A549 (cell line): ENCODE measurements around the gene PRPSAP2. TPM values are rescaled to one million over a fixed set of nuclear protein-coding genes. Genes with fewer than 3 reads are reported as not detected.
A peak's percentile ranks its signal among the peaks of the same experiment; 100 is the strongest.

ENCODE experiments used
- ATAC-seq, 2 experiments: fragments of 200-7000 bp in 1 of 2; fragments of >200 bp in 1 of 2; cut with Nextera tagmentation in 1 of 2; cut with Tn5 transposase in 1 of 2; 3 replicates each; pipeline versions ENCODE4 v1.8.0 to v1.9.1; 2018 to 2020; ENCODE audit warnings: mild to moderate bottlenecking in 1 of 2, moderate library complexity in 1 of 2
- CTCF ChIA-PET: fragments of 300-600 bp; sonication (Branson Sonifier 250); formaldehyde crosslinking; extraction: SDS; loops from one replicate; lab custom pipeline; 2021; ENCODE audit warnings: antibody characterized with exemption, inconsistent platforms; lab: Yijun Ruan, JAX
- POLR2A ChIA-PET: fragments of 350-600 bp; formaldehyde crosslinking; extraction: SDS; loops from one replicate; lab custom pipeline; 2021; ENCODE audit warnings: antibody characterized with exemption, inconsistent platforms; lab: Yijun Ruan, JAX
- DNase-seq, 2 experiments: peaks; one replicate each; pipeline versions ENCODE4 v3.0.0 to v3.0.0-alpha.2; 2011 to 2016; ENCODE audit warnings: low read depth in 1 of 2, low spot score in 1 of 2
- FAIRE-seq: peaks from 2 replicates; lab custom pipeline; 2011; peaks lifted over from hg19 to GRCh38; lab: Jason Lieb, UNC
- H3K27ac ChIP-seq, 2 experiments: fragments of >200 bp; sonication (Bioruptor Twin); formaldehyde crosslinking; 3 replicates each; pipeline ENCODE4 v1.5.1; 2016 to 2017
- H3K4me1 ChIP-seq: fragments of >200 bp; sonication (Bioruptor Twin); formaldehyde crosslinking; 3 replicates; pipeline ENCODE4 v1.6.1; 2016
- H3K4me2 ChIP-seq: fragments of >200 bp; sonication (Bioruptor Twin); formaldehyde crosslinking; 3 replicates; pipeline ENCODE4 v1.6.1; 2016
- H3K4me3 ChIP-seq: fragments of >200 bp; sonication (Bioruptor Twin); formaldehyde crosslinking; 3 replicates; pipeline ENCODE4 v1.5.1; 2016
- H3K9me3 ChIP-seq: fragments of >200 bp; sonication (Bioruptor Twin); formaldehyde crosslinking; 3 replicates; pipeline ENCODE4 v1.6.1; 2016
- CBX2 ChIP-seq: fragments of 200-600 bp; sonication (generic); IDR thresholded peaks from 2 replicates; pipeline ENCODE4 v1.6.1; 2016; ENCODE audit warnings: low read depth, mild to moderate bottlenecking, borderline replicate concordance
- CBX8 ChIP-seq: fragments of 200-600 bp; sonication (generic); IDR thresholded peaks from 2 replicates; pipeline ENCODE4 v1.6.1; 2016
- EHF ChIP-seq: fragments of 250-450 bp; sonication (Bioruptor Pico); IDR thresholded peaks from 2 replicates; pipeline ENCODE4 v1.5.0; 2020; ENCODE audit warnings: mild to moderate bottlenecking
- GATA3 ChIP-seq: IDR thresholded peaks from 2 replicates; pipeline ENCODE4 v1.6.1; 2012; ENCODE audit warnings: borderline replicate concordance
- HEYL ChIP-seq: fragments of 250-450 bp; sonication (Bioruptor Pico); IDR thresholded peaks from 2 replicates; pipeline ENCODE4 v1.8.0; 2021; ENCODE audit warnings: mild to moderate bottlenecking, moderate library complexity
- HOXA7 ChIP-seq: fragments of 250-450 bp; sonication (Bioruptor Pico); IDR thresholded peaks from 2 replicates; pipeline ENCODE4 v1.5.0; 2020; ENCODE audit warnings: mild to moderate bottlenecking, moderate library complexity
- HOXB13 ChIP-seq: fragments of 250-450 bp; sonication (Bioruptor Pico); IDR thresholded peaks from 2 replicates; pipeline ENCODE4 v1.5.0; 2020; ENCODE audit warnings: low read depth, mild to moderate bottlenecking, moderate library complexity
- KDM1A ChIP-seq: fragments of 200-600 bp; sonication (generic); IDR thresholded peaks from 2 replicates; pipeline ENCODE4 v1.6.1; 2016; ENCODE audit warnings: low read depth, mild to moderate bottlenecking
- KDM5A ChIP-seq: fragments of 200-600 bp; sonication (generic); IDR thresholded peaks from 2 replicates; pipeline ENCODE4 v1.6.1; 2016; ENCODE audit warnings: antibody characterized with exemption, mild to moderate bottlenecking
- NPAS2 ChIP-seq: fragments of 250-450 bp; sonication (Bioruptor Pico); IDR thresholded peaks from 2 replicates; pipeline ENCODE4 v1.8.0; 2022; ENCODE audit warnings: mild to moderate bottlenecking, moderate library complexity, borderline replicate concordance
- PHF8 ChIP-seq: fragments of 200-600 bp; sonication (generic); IDR thresholded peaks from 2 replicates; pipeline ENCODE4 v1.6.1; 2016; ENCODE audit warnings: low read depth, mild to moderate bottlenecking, antibody characterized with exemption, moderate library complexity, borderline replicate concordance
- POLR2A ChIP-seq: IDR thresholded peaks from 2 replicates; pipeline ENCODE4 v1.6.1; 2012; ENCODE audit warnings: mild to moderate bottlenecking, low read length
- RFX5 ChIP-seq: fragments of 450-650 bp; IDR thresholded peaks from 2 replicates; pipeline ENCODE4 v1.7.1; 2014; ENCODE audit warnings: antibody characterized with exemption, mild to moderate bottlenecking, moderate library complexity
- RNF2 ChIP-seq: fragments of 200-600 bp; sonication (generic); IDR thresholded peaks from 2 replicates; pipeline ENCODE4 v1.6.1; 2016; ENCODE audit warnings: low read depth, mild to moderate bottlenecking, antibody characterized with exemption, moderate library complexity, borderline replicate concordance
- TP53 ChIP-seq: fragments of 250-450 bp; sonication (Bioruptor Pico); IDR thresholded peaks from 2 replicates; pipeline ENCODE4 v1.5.0; 2021; ENCODE audit warnings: mild to moderate bottlenecking, moderate library complexity
- ZNF302 ChIP-seq: fragments of 250-450 bp; sonication (Bioruptor Pico); IDR thresholded peaks from 2 replicates; pipeline ENCODE4 v1.9.0; 2021; ENCODE audit warnings: inconsistent platforms, mild to moderate bottlenecking, moderate library complexity
- WGBS: methylation state at CpG from one replicate; pipeline ENCODE4 v1.1.6; 2017; ENCODE audit errors: missing lambda C conversion rate; 5-methylcytosine and 5-hydroxymethylcytosine counted together
- polyA plus RNA-seq, 4 experiments: library from polyadenylated mRNA; depleted of rRNA in 3 of 4; stranded (reverse); fragments of >200 nt; fragmentation: RNase III in 1 of 4; extraction: RNeasy Plus Mini Kit Qiagen cat#74134 plus additional on column Dnase treatment in 1 of 4; gene quantifications; 2 replicates in 3 of 4; 3 replicates in 1 of 4; pipeline ENCODE4 v1.2.3, GENCODE V29; 2011 to 2017
- TF ChIP-seq, protein P1 (sequence below): fragments of >200 bp; sonication (Bioruptor Twin); formaldehyde crosslinking; IDR thresholded peaks from 3 replicates; pipeline ENCODE4 v1.6.1; 2016
- TF ChIP-seq, protein P2 (sequence below): IDR thresholded peaks from 2 replicates; pipeline ENCODE4 v1.6.1; 2012; ENCODE audit warnings: low read depth, borderline replicate concordance
- TF ChIP-seq, protein P3 (sequence below): fragments of 200-600 bp; sonication (generic); IDR thresholded peaks from 2 replicates; pipeline ENCODE4 v1.6.1; 2016; ENCODE audit warnings: antibody characterized with exemption, mild to moderate bottlenecking, moderate library complexity
- TF ChIP-seq, protein P4 (sequence below): IDR thresholded peaks from 2 replicates; pipeline ENCODE4 v1.6.1; 2012
- TF ChIP-seq, protein P5 (sequence below): fragments of 250-450 bp; sonication (Bioruptor Pico); IDR thresholded peaks from 2 replicates; pipeline ENCODE4 v1.5.0; 2021; ENCODE audit warnings: mild to moderate bottlenecking, moderate library complexity, borderline replicate concordance

The PRPSAP2 gene
- polyA plus RNA-seq, 2 of the 4 experiments (the other 2 are of a cell fraction), result 53.3 to 82.1 TPM

DNA sequence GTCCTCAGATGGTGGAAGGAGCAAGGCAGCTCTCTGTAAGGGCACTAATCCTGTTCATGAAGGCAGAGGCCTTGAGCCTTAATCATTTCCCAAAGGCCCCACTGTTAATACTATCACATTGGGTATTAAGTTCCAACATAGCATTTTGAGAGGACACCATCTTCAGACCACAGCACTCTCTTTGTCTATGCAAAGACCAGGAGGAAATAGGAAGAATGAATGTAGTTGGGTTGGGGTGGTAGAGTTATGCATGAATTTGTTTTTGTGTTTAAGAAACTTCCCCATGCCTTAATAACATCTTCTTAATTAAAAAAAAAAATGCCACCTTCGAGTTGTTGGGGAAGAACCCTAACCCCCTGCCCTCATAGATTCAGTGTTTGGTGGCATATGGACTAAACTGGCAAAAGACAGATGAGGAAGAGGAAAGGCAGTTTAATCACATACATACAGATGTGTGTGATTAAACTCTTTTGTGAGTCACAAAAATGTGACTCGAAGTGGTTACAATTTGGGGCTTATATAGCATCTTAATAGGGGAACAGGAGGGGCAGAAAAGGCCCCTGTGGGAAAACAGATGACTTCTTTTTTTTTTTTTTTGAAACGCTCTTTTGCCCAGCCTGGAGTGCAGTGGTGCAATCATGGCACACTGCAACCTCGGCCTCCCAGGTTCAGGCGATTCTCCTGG, 59.0 kb downstream of the PRPSAP2 start:
- no peak for DNase-seq

DNA sequence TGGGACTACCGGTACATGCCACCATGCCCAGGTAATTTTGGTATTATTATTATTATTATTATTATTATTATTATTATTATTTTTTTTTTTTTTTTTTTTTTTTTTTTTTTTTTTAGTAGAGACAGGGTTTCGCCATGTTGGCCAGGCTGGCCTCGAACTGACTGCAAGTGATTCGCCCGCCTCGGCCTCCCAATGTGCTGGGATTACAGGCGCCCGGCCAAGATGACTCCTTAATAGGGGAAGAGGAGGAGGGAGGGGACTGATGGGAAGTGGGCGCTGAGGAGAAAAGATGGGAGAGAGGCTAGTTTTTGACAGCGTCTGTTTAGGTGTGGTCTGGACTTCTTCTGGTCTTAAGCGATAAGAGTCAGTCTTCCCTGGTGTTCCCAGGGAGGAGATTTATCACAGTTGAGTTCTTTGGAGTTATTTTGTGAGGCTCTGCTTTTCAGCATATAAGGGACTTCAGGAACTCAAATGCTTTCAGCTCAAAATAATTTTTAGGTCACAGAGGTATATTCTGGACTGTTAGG, 59.6 kb downstream of the PRPSAP2 start:
- WGBS, result 95% methylated on average over 11 of the region's 11 CpGs
- FAIRE-seq (no peak), DNase-seq (no peak), ATAC-seq (no peak)
- CTCF ChIA-PET, result interaction anchor here (3.0 kb wide), 1 partner anchor 43 kb away, joined by 9 read pairs; no protein-coding TSS in a partner anchor
- Histone ChIP-seq H3K9me3 (no peaks in the 10 kb centered on the region), H3K4me2 (no peak overlapping the region), H3K27ac (0 out of 6 replicates have a peak overlapping the region, but pooled peaks of 1 of the 2 experiments have one; percentile 6), H3K4me3 (no peak overlapping the region)
- POLR2A ChIA-PET, result no interaction called here
- TF ChIP-seq, protein P1, sequence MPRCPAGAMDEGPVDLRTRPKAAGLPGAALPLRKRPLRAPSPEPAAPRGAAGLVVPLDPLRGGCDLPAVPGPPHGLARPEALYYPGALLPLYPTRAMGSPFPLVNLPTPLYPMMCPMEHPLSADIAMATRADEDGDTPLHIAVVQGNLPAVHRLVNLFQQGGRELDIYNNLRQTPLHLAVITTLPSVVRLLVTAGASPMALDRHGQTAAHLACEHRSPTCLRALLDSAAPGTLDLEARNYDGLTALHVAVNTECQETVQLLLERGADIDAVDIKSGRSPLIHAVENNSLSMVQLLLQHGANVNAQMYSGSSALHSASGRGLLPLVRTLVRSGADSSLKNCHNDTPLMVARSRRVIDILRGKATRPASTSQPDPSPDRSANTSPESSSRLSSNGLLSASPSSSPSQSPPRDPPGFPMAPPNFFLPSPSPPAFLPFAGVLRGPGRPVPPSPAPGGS, result no peak
- TF ChIP-seq RFX5, result no peak
- no peak for TF ChIP-seq POLR2A
- TF ChIP-seq, protein P2, sequence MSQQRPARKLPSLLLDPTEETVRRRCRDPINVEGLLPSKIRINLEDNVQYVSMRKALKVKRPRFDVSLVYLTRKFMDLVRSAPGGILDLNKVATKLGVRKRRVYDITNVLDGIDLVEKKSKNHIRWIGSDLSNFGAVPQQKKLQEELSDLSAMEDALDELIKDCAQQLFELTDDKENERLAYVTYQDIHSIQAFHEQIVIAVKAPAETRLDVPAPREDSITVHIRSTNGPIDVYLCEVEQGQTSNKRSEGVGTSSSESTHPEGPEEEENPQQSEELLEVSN, result no peak
- no peak for TF ChIP-seq HEYL
- TF ChIP-seq NPAS2 (CRISPR knock-in tag), result no peak
- TF ChIP-seq ZNF302 (CRISPR knock-in tag), result no peak
- TF ChIP-seq GATA3, result no peak
- TF ChIP-seq CBX2, result no peak
- TF ChIP-seq, all 56 proteins: peak for 0
- H3K4me1 ChIP-seq, result peaks cover 31% of the 10 kb centered on the region

More for the DNA sequence above, 59.0 kb downstream of the PRPSAP2 start:
- POLR2A ChIA-PET, result no interaction called here
- ATAC-seq (no peak), FAIRE-seq (no peak)
- Histone ChIP-seq H3K9me3 (no peaks in the 10 kb centered on the region), H3K27ac (peak overlapping the region in 1 of 2 experiments; percentile 3; a peak in 2 of 6 replicates), H3K4me1 (peaks cover 28% of the 10 kb centered on the region), H3K4me3 (no peak overlapping the region), H3K4me2 (no peak overlapping the region)
- TF ChIP-seq EHF (CRISPR knock-in tag), result no peak
- TF ChIP-seq RNF2, result no peak
- TF ChIP-seq PHF8, result no peak
- TF ChIP-seq HOXB13 (CRISPR knock-in tag), result no peak
- TF ChIP-seq, protein P3, sequence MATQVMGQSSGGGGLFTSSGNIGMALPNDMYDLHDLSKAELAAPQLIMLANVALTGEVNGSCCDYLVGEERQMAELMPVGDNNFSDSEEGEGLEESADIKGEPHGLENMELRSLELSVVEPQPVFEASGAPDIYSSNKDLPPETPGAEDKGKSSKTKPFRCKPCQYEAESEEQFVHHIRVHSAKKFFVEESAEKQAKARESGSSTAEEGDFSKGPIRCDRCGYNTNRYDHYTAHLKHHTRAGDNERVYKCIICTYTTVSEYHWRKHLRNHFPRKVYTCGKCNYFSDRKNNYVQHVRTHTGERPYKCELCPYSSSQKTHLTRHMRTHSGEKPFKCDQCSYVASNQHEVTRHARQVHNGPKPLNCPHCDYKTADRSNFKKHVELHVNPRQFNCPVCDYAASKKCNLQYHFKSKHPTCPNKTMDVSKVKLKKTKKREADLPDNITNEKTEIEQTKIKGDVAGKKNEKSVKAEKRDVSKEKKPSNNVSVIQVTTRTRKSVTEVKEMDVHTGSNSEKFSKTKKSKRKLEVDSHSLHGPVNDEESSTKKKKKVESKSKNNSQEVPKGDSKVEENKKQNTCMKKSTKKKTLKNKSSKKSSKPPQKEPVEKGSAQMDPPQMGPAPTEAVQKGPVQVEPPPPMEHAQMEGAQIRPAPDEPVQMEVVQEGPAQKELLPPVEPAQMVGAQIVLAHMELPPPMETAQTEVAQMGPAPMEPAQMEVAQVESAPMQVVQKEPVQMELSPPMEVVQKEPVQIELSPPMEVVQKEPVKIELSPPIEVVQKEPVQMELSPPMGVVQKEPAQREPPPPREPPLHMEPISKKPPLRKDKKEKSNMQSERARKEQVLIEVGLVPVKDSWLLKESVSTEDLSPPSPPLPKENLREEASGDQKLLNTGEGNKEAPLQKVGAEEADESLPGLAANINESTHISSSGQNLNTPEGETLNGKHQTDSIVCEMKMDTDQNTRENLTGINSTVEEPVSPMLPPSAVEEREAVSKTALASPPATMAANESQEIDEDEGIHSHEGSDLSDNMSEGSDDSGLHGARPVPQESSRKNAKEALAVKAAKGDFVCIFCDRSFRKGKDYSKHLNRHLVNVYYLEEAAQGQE, result no peak
- TF ChIP-seq, protein P4, sequence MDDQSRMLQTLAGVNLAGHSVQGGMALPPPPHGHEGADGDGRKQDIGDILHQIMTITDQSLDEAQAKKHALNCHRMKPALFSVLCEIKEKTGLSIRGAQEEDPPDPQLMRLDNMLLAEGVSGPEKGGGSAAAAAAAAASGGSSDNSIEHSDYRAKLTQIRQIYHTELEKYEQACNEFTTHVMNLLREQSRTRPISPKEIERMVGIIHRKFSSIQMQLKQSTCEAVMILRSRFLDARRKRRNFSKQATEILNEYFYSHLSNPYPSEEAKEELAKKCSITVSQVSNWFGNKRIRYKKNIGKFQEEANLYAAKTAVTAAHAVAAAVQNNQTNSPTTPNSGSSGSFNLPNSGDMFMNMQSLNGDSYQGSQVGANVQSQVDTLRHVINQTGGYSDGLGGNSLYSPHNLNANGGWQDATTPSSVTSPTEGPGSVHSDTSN, result no peak
- no peak for TF ChIP-seq HEYL
- TF ChIP-seq TP53 (CRISPR knock-in tag), result no peak
- no peak for TF ChIP-seq CBX8
- TF ChIP-seq, protein P5, sequence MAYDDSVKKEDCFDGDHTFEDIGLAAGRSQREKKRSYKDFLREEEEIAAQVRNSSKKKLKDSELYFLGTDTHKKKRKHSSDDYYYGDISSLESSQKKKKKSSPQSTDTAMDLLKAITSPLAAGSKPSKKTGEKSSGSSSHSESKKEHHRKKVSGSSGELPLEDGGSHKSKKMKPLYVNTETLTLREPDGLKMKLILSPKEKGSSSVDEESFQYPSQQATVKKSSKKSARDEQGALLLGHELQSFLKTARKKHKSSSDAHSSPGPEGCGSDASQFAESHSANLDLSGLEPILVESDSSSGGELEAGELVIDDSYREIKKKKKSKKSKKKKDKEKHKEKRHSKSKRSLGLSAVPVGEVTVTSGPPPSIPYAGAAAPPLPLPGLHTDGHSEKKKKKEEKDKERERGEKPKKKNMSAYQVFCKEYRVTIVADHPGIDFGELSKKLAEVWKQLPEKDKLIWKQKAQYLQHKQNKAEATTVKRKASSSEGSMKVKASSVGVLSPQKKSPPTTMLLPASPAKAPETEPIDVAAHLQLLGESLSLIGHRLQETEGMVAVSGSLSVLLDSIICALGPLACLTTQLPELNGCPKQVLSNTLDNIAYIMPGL, result no peak
- no peak for TF ChIP-seq KDM1A
- no peak for TF ChIP-seq RFX5
- no peak for TF ChIP-seq KDM5A
- TF ChIP-seq HOXA7 (CRISPR knock-in tag), result no peak
- CTCF ChIA-PET, result interaction anchor here (3.0 kb wide), 1 partner anchor 44 kb away, joined by 9 read pairs; no protein-coding TSS in a partner anchor
- 52% methylated on average over 5 of the region's 5 CpGs for WGBS
